ENCODE data around the gene LRRFIP2. TPM values are rescaled to one million over a fixed set of nuclear protein-coding genes. Genes with fewer than 3 reads are reported as not detected.
"Not testable (repeated sequence)": the region's sequence is repeated elsewhere in the genome, so short reads cannot be mapped to it uniquely, and the experiment has no call there.

Gene LRRFIP2
- total RNA-seq, 1 donor from 2014 or later: 42.8 TPM

DNA sequence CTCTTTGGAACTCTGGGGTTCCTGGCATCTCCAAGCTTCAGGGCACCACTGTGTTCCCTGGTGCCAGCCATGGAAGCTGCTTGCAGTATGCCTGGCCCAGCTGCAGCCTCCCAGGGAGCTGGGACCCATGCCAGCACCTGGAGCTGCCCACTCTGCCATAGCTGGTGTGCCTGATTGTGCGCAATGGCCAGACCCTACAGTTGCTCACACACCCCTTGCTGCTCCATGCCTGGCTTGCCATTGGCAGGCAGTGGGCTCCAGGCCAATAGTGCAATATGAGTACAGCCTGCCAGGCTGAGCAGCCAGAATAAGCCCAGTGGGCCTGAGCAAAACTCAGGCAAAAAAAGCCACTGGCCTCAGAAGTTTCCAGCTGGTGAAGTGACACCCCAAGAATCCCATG, 43.8 kb upstream of the LRRFIP2 start:
- H3K27me3 ChIP-seq: no peaks in the 10 kb centered on the region
- TF ChIP-seq, protein P1, sequence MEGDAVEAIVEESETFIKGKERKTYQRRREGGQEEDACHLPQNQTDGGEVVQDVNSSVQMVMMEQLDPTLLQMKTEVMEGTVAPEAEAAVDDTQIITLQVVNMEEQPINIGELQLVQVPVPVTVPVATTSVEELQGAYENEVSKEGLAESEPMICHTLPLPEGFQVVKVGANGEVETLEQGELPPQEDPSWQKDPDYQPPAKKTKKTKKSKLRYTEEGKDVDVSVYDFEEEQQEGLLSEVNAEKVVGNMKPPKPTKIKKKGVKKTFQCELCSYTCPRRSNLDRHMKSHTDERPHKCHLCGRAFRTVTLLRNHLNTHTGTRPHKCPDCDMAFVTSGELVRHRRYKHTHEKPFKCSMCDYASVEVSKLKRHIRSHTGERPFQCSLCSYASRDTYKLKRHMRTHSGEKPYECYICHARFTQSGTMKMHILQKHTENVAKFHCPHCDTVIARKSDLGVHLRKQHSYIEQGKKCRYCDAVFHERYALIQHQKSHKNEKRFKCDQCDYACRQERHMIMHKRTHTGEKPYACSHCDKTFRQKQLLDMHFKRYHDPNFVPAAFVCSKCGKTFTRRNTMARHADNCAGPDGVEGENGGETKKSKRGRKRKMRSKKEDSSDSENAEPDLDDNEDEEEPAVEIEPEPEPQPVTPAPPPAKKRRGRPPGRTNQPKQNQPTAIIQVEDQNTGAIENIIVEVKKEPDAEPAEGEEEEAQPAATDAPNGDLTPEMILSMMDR (IDR thresholded peaks at IDR 0.05): no peak
- H3K4me1 ChIP-seq: no peaks in the 10 kb centered on the region
- H3K27ac ChIP-seq: no peak overlapping the region
- DNase-seq (ENCODE audit: low spot score in 2 of 2): no peak
- H3K9me3 ChIP-seq: no peaks in the 10 kb centered on the region
- no peaks in the 10 kb centered on the region for H3K36me3 ChIP-seq
- no peak overlapping the region for H3K4me3 ChIP-seq
- intact Hi-C loops (cut with DNase I): no loop called here

DNA sequence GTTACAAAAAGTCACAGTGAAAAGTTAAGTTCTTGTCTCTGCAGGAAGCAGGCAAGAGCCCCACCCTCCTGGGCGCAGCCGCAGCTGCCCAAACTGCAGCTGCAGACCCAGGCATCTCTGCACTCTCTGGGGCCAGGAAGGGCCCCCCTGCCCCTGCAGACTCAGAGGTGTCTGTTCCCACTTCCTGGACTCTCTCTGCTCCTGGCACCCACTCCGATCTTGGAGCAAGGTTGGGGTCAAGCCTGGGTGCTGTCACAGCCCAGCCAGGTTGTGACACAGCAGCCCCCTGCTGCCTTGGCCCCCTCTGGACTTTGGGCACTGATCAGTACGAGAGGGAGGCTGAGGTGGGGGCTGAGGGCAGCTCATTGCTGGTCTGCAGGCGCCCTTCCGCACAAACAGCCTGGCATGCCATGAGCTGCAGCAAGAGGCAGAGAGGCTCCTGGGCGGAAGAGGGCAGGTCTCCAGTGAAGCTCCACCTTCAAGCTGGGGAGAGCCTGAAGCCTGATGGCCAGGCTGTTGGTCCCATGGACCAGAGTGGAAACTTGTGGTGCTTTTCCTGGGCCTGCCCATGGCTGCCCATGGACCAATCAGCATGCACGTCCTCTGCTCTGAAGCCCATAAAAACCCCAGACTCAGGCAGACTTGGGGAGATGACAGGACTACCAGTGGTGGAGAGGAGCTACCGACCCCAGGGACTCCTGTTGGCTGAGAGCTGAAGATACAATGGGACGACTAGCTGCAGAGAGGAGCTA, 42.9 kb upstream of the LRRFIP2 start:
- no peak for DNase-seq (ENCODE audit: low spot score in 2 of 2)
- Histone ChIP-seq H3K4me3 (no peak overlapping the region), H3K9me3 (no peaks in the 10 kb centered on the region), H3K27ac (no peak overlapping the region), H3K36me3 (no peaks in the 10 kb centered on the region), H3K27me3 (no peaks in the 10 kb centered on the region), H3K4me1 (no peaks in the 10 kb centered on the region)
- intact Hi-C loops (cut with DNase I): no loop called here
- TF ChIP-seq, protein P1 (IDR thresholded peaks at IDR 0.05): no peak

DNA sequence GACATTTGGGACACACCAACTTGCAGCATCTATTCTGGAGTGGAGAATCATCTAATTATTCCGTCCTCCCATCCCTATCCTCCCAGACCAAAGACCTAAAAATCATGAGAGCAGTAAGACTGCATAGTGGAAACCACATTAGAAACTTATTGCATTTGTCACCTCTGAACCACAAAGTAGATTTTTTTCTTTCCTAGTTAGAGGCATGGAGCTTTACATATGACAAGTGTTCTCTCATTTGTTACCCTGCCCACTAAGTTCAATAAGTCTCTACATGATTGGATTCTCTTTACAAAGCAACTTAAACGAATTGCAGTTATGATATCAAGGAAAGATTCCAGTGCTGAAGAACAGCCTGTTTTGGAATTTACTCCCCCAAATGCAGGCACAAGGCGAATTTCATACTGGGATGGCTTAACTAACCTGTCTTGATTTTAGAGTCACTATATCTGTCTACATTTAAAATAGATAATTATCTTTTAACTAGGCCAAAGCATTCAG, 42.3 kb upstream of the LRRFIP2 start:
- Histone ChIP-seq H3K9me3 (no peaks in the 10 kb centered on the region), H3K27me3 (no peaks in the 10 kb centered on the region), H3K27ac (no peak overlapping the region), H3K4me3 (no peak overlapping the region), H3K4me1 (no peaks in the 10 kb centered on the region), H3K36me3 (no peaks in the 10 kb centered on the region)
- no peak for DNase-seq (ENCODE audit: low spot score in 2 of 2)
- intact Hi-C loops (cut with DNase I): no loop called here
- TF ChIP-seq, protein P1 (IDR thresholded peaks at IDR 0.05): no peak

DNA sequence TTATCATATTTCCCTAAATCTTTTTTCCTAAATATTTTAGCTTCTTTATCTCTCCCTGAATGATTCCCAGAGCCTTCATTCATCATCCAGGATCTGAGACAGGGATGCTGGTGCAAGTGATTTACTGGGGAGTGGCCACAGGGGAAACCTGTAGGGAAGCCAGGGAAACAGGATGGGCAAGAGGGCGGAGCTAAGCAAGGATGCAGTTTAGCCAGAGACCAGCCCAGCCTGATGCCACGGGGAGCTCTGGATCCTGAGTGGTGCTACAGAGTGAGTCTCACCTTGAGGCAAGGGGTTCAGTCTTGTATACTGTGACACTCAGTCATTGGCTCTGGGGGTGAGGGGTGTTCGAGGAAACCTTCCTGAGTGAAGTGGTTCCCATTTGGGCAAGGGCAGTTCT, 39.7 kb upstream of the LRRFIP2 start:
- Histone ChIP-seq H3K4me3 (no peak overlapping the region), H3K9me3 (no peaks in the 10 kb centered on the region), H3K27ac (no peak overlapping the region), H3K4me1 (no peaks in the 10 kb centered on the region), H3K27me3 (no peaks in the 10 kb centered on the region), H3K36me3 (no peaks in the 10 kb centered on the region)
- TF ChIP-seq, protein P1 (IDR thresholded peaks at IDR 0.05): no peak
- no peak for DNase-seq (ENCODE audit: low spot score in 2 of 2)
- intact Hi-C loops (cut with DNase I): no loop called here

DNA sequence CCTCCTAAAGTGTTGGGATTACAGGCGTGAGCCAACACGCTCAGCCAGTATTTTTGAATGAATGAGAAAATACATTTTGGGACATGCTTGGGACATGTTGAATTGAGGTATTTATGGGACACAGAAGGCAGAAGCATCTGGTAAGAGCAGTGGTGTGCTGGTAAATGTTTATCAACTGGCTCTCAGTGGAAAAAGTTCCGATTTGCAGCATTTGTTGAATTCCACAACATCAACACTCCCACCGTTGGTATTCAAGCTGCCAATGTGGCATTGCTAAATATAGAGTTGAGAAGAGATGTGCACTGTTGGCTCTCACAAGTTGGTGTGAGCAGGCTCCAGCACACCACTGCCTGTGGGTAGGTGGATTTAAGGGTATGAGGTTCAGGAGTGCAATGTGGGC, 35.8 kb upstream of the LRRFIP2 start:
- no peak for DNase-seq (ENCODE audit: low spot score in 2 of 2)
- no peaks in the 10 kb centered on the region for H3K4me1 ChIP-seq
- TF ChIP-seq, protein P1 (IDR thresholded peaks at IDR 0.05): no peak
- H3K27ac ChIP-seq: peak overlapping the region in 1 of 2 donors; percentile 14
- H3K27me3 ChIP-seq: no peaks in the 10 kb centered on the region
- intact Hi-C loops (cut with DNase I): no loop called here
- H3K4me3 ChIP-seq: no peak overlapping the region
- no peaks in the 10 kb centered on the region for H3K36me3 ChIP-seq
- no peaks in the 10 kb centered on the region for H3K9me3 ChIP-seq

DNA sequence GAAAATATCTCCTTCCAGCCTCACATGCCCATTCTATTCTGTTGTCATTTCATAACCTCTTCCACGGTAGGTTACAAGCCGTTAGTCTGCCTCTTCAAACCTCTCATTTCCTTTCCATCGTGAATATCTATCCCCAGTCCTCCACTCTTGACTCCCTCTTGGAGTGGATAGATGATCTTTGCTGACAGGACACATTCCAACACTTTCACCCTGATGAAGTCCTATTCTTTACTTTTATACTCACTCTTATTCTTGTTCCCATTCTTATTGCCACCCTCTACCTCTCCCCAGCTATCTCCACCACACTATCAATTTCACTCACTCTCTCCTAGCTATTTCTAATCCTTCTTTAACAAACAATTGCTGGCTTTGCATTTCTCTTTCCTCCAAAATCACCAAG, 34.2 kb upstream of the LRRFIP2 start:
- H3K4me3 ChIP-seq; intact Hi-C loops (cut with DNase I); H3K4me1 ChIP-seq; H3K9me3 ChIP-seq; DNase-seq (ENCODE audit: low spot score in 2 of 2); H3K36me3 ChIP-seq; H3K27me3 ChIP-seq; H3K27ac ChIP-seq: not testable (repeated sequence)

DNA sequence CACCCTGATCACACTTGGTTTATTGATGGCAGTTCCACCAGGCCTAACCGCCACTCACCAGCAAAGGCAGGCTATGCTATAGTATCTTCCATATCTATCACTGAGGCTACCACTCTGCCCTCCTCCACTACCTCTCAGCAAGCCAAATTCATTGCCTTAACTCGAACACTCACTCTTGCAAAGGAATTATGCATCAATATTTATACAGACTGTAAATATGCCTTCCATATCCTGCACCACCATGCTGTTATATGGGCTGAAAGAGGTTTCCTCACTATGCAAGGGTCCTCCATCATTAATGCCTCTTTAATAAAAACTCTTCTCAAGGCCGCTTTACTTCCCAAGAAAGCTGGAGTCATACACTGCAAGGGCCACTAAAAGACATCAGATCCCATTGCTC, 33.6 kb upstream of the LRRFIP2 start:
- not testable (repeated sequence) for DNase-seq (ENCODE audit: low spot score in 2 of 2); H3K4me3 ChIP-seq

DNA sequence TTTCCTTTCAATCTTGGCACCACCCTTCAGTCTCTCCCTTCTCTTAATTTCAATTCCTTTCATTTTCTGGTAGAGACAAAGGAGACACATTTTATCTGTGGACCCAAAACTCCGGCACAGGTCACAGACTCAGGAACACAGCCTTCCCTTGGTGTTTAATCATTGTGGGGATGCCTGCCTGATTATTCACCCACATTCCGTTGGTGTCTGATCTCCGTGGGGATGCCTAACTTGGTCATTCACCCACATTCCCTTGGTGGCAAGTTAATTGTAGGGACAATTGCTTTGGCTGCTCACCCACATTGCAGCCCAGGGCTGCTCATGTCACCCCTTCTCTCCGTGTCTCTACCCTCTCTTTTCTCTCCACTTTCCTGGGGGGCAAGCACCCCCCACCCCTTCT, 31.7 kb upstream of the LRRFIP2 start:
- H3K27ac ChIP-seq; H3K4me3 ChIP-seq; H3K27me3 ChIP-seq; intact Hi-C loops (cut with DNase I); H3K4me1 ChIP-seq; H3K36me3 ChIP-seq; H3K9me3 ChIP-seq; DNase-seq (ENCODE audit: low spot score in 2 of 2): not testable (repeated sequence)

More for the DNA sequence above, 33.6 kb upstream of the LRRFIP2 start:
- H3K27me3 ChIP-seq; H3K4me1 ChIP-seq; H3K9me3 ChIP-seq; intact Hi-C loops (cut with DNase I); H3K36me3 ChIP-seq; H3K27ac ChIP-seq: not testable (repeated sequence)

All from ascending aorta (tissue), 2 donors.